GM12878 (cell line): ENCODE data around the gene NT5E. TPM values are rescaled to one million over a fixed set of nuclear protein-coding genes. Genes with fewer than 3 reads are reported as not detected.
"Not testable (repeated sequence)": the region's sequence is repeated elsewhere in the genome, so short reads cannot be mapped to it uniquely, and the experiment has no call there.

Experiments
- ATAC-seq: fragments of 200-7000 bp; cut with Tn5 transposase; 3 replicates; pipeline ENCODE4 v1.9.1; 2020; ENCODE audit warnings: mild to moderate bottlenecking, moderate library complexity
- BruUV-seq: library from RNA; stranded (reverse); fragments of 400-500 nt; replicated peaks from 2 replicates; lab custom pipeline; 2021; lab: Mats Ljungman, UMichigan
- CTCF ChIA-PET: fragments of 300-600 bp; sonication (Branson Sonifier 250); formaldehyde crosslinking; extraction: SDS; loops from one replicate; lab custom pipeline; 2021; ENCODE audit warnings: inconsistent platforms; lab: Yijun Ruan, JAX
- POLR2A ChIA-PET: fragments of 350-600 bp; formaldehyde crosslinking; extraction: SDS; loops from one replicate; lab custom pipeline; 2021; ENCODE audit warnings: inconsistent platforms; lab: Charles Lee
- RAD21 ChIA-PET: fragments of 300-600 bp; sonication (Branson Sonifier 250); formaldehyde crosslinking; loops from one replicate; lab custom pipeline; 2023; ENCODE audit warnings: antibody characterized with exemption; ENCODE audit not compliant: unreplicated experiment; lab: Charles Lee
- SMC1A ChIA-PET: fragments of 300-600 bp; sonication (Branson Sonifier 250); formaldehyde crosslinking; loops from one replicate; lab custom pipeline; 2023; ENCODE audit not compliant: unreplicated experiment, uncharacterized antibody; lab: Charles Lee
- DNase-seq: peaks from one replicate; pipeline ENCODE4 v3.0.0-alpha.2; 2011; ENCODE audit warnings: low read depth, low spot score
- FAIRE-seq: peaks from 3 replicates; lab custom pipeline; 2011; peaks lifted over from hg19 to GRCh38; lab: Jason Lieb, UNC
- H2AFZ ChIP-seq: 2 replicates; pipeline ENCODE4 v1.6.0; 2011; ENCODE audit warnings: low read depth, low read length, control low read depth; ENCODE audit not compliant: control insufficient read depth
- H3K27ac ChIP-seq: 2 replicates; pipeline ENCODE4 v1.5.1; 2011; ENCODE audit warnings: control low read depth; ENCODE audit not compliant: control insufficient read depth, insufficient read depth
- H3K27me3 ChIP-seq, 2 experiments: replicated peaks in 1 of 2; 2 replicates each; pipeline versions ENCODE4 v1.6.0 to v1.6.1; 2011; ENCODE audit warnings: low read length in 1 of 2; ENCODE audit not compliant: control insufficient read depth in 2 of 2, insufficient read depth in 2 of 2
- H3K36me3 ChIP-seq, 2 experiments: 2 replicates each; pipeline ENCODE4 v1.5.1; 2011; ENCODE audit warnings: low read length in 1 of 2; ENCODE audit not compliant: control insufficient read depth in 2 of 2, insufficient read depth in 2 of 2
- H3K4me1 ChIP-seq: 2 replicates; pipeline ENCODE4 v1.6.1; 2011; ENCODE audit warnings: mild to moderate bottlenecking, low read length, moderate library complexity, mixed read lengths; ENCODE audit not compliant: control insufficient read depth, insufficient read depth
- H3K4me2 ChIP-seq: 2 replicates; pipeline ENCODE4 v1.6.0; 2011; ENCODE audit warnings: control low read depth; ENCODE audit not compliant: control insufficient read depth, insufficient read depth
- H3K4me3 ChIP-seq: fragments of 200-600 bp; sonication (generic); 2 replicates; pipeline ENCODE4 v1.5.1; 2016
- H3K79me2 ChIP-seq: 2 replicates; pipeline ENCODE4 v1.6.0; 2011; ENCODE audit warnings: low read length; ENCODE audit not compliant: control insufficient read depth, insufficient read depth
- H3K9ac ChIP-seq: 2 replicates; pipeline ENCODE4 v1.8.0; 2011; ENCODE audit warnings: low read length, control low read depth, mixed read lengths; ENCODE audit not compliant: control insufficient read depth, insufficient read depth
- H3K9me3 ChIP-seq: replicated peaks from 3 replicates; pipeline ENCODE4 v1.5.1; 2011; ENCODE audit warnings: mild to moderate bottlenecking, low read length; ENCODE audit not compliant: control insufficient read depth, insufficient read depth
- H4K20me1 ChIP-seq: 2 replicates; pipeline ENCODE4 v1.6.0; 2011; ENCODE audit not compliant: control insufficient read depth, insufficient read depth
- MTA2 ChIP-seq: fragments of 450-650 bp; IDR thresholded peaks from 2 replicates; pipeline ENCODE4 v1.6.1; 2016; ENCODE audit warnings: low read depth, mild to moderate bottlenecking, moderate library complexity
- MYB ChIP-seq: fragments of 150-350 bp; IDR thresholded peaks from 2 replicates; pipeline ENCODE4 v1.6.1; 2014; ENCODE audit warnings: mild to moderate bottlenecking, low read depth, low read length, borderline replicate concordance
- WGBS: methylation state at CpG from one replicate; pipeline ENCODE4 v1.1.6; 2016; ENCODE audit warnings: low lambda C conversion rate; ENCODE audit not compliant: insufficient replicate concordance, insufficient coverage; ENCODE audit errors: missing lambda C conversion rate; 5-methylcytosine and 5-hydroxymethylcytosine counted together
- in situ Hi-C: fragments of 300-500 bp; cut with MboI; formaldehyde crosslinking; loops from 9 replicates; pipeline ENCODE4 v1.14.3; 2018; ENCODE audit warnings: mixed read lengths
- intact Hi-C: fragments of 100-400 bp; cut with micrococcal nuclease; formaldehyde crosslinking; loops from one replicate; pipeline ENCODE4 v1.14.2; 2022; ENCODE audit not compliant: unreplicated experiment
- polyA plus RNA-seq, 11 experiments: library from polyadenylated mRNA; depleted of rRNA in 4 of 11; unstranded in 6 of 11; stranded (reverse) in 5 of 11; fragments of >200 nt; fragmentation: Nextera tagmentation in 4 of 11; fragmentation: Illumina TruSeq in 1 of 11; extraction: Ambion mirVana in 4 of 11; extraction: Trizol in 1 of 11; gene quantifications; 1 replicate in 1 of 11; 2 replicates in 10 of 11; pipeline versions ENCODE4 v1.2.1 to v1.2.3, GENCODE V29; 2011 to 2016; ENCODE audit warnings: inconsistent platforms in 2 of 11, missing spikeins in 2 of 11, low read depth in 1 of 11
- total RNA-seq, 4 experiments: library from RNA; depleted of rRNA in 3 of 4; stranded (reverse); fragments of >200 nt in 3 of 4; fragmentation: Illumina TruSeq in 1 of 4; extraction: Trizol in 1 of 4; gene quantifications; 2 replicates each; pipeline versions ENCODE4 v1.2.1 to v1.2.3, GENCODE V29; 2013 to 2021

The NT5E gene
- total and polyA plus RNA-seq, 10 of the 15 experiments (the other 5 are each of a cell fraction or from before 2014, with no cell fraction given): 1.9 to 9.7 (median 7.3) TPM

DNA sequence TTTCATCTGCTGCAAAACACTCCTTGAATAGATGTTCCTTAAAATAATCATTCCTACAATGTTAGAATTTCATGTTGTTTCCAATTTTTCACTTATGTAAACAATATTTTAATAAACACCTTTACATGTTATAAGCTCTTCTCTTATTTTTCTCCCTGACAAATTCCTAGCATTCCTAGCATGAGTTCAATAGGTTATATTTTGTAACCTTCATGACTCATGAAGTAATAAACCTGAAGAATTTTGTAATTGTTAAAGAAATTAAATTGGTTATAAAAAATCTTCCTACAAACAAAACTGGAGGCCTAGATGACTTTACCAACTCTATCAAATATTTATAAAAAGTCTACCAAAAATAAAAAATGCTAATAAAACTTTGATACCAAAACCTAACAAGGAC lies 66.3 kb downstream of the NT5E start:
- H3K79me2 ChIP-seq: no peaks in the 10 kb centered on the region
- no peak for ATAC-seq
- no peak overlapping the region for H3K27ac ChIP-seq
- no peak for TF ChIP-seq MYB
- no peak for TF ChIP-seq MTA2
- CTCF ChIA-PET: interaction anchor here (1.2 to 1.3 kb wide), 2 partner anchors 20 to 33 kb away, joined by 3 to 5 read pairs; no protein-coding TSS in a partner anchor
- H3K9ac ChIP-seq: no peak overlapping the region
- RAD21 ChIA-PET: no interaction called here
- no peak for DNase-seq
- intact Hi-C loops (no loop called here), in situ Hi-C loops (no loop called here)
- FAIRE-seq: no peak
- SMC1A ChIA-PET: no interaction called here
- no peak overlapping the region for H3K4me3 ChIP-seq
- peaks cover 2 to 16% of the 10 kb centered on the region in 2 experiments for H3K36me3 ChIP-seq
- no peaks in the 10 kb centered on the region for H4K20me1 ChIP-seq
- POLR2A ChIA-PET: no interaction called here
- H3K4me2 ChIP-seq: no peak overlapping the region
- no peaks in the 10 kb centered on the region for H3K9me3 ChIP-seq
- no peaks in the 10 kb centered on the region for H3K4me1 ChIP-seq
- no TSS peak for BruUV-seq
- H2AFZ ChIP-seq: no peak overlapping the region
- no peaks in the 10 kb centered on the region for H3K27me3 ChIP-seq

- H4K20me1 ChIP-seq, FAIRE-seq, H3K9me3 ChIP-seq, H3K27ac ChIP-seq, H3K4me1 ChIP-seq, RAD21 ChIA-PET, H2AFZ ChIP-seq, DNase-seq, H3K27me3 ChIP-seq, BruUV-seq, H3K36me3 ChIP-seq, POLR2A ChIA-PET, ATAC-seq, intact Hi-C loops, H3K4me2 ChIP-seq, in situ Hi-C loops, H3K79me2 ChIP-seq, H3K9ac ChIP-seq, H3K4me3 ChIP-seq: not testable (repeated sequence)
- ChIA-PET CTCF (interaction anchor here (2.5 kb wide), 1 partner anchor 41 kb away, joined by 7 read pairs; no protein-coding TSS in a partner anchor), SMC1A (interaction anchor here (0.7 kb wide), 1 partner anchor 119 kb away, joined by 3 read pairs; no protein-coding TSS in a partner anchor)
- 50% methylated on average over 2 of the region's 2 CpGs for WGBS
These were observed 74.4 kb downstream of the NT5E start for GRCh38 chr6:85524281-85524680.
